Spleen (tissue), 7 donors: ENCODE data around the gene TWF2.

ENCODE experiments used
- POLR2A ChIP-seq, 3 donors: fragments of 450-650 bp; IDR thresholded peaks; one replicate each; pipeline ENCODE4 v1.5.1; 2017; ENCODE audit warnings: antibody characterized with exemption in 3 of 3, mild to moderate bottlenecking in 1 of 3
- TF ChIP-seq, protein P1 (sequence below), 11 experiments: fragments of 200-600 bp in 7 of 11; fragments of 450-650 bp in 4 of 11; sonication (generic) in 4 of 11; IDR thresholded peaks in 8 of 11; conservative IDR thresholded peaks in 3 of 11; 1 replicate in 7 of 11; 2 replicates in 4 of 11; pipeline versions ENCODE4 v1.4.0 to v1.8.0; 2016 to 2021; ENCODE audit warnings: antibody characterized with exemption in 11 of 11, inconsistent platforms in 4 of 11, mild to moderate bottlenecking in 1 of 11
- donor health status: DM: no; HTN: no; CAD: no; lungs with moderate emphysema.
- donor health status: DM: no; HTN: no; CAD: no.
- donor health status: DM: no; HTN: no; CAD: no.

DNA sequence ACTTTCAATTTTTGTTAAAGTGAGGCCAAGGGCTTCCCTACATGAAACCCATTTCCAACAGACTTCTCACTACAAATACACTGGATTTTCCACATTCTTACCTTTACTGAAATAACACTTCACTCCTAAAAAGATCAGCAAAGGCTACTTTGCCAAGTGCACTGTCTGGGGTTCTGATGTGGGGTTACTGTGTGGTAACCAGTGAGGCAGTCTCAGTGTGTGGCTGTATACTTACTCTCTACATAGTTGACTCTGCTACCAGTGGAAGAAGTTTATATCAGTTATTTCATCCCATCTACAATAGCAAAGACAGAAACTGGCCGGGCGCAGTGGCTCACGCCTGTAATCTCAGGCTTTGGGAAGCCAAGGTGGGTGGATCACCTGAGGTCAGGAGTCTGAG, 33.9 kb upstream of the TWF2 start:
- TF ChIP-seq POLR2A (IDR thresholded peaks at IDR 0.05) = no peak
- TF ChIP-seq, protein P1, sequence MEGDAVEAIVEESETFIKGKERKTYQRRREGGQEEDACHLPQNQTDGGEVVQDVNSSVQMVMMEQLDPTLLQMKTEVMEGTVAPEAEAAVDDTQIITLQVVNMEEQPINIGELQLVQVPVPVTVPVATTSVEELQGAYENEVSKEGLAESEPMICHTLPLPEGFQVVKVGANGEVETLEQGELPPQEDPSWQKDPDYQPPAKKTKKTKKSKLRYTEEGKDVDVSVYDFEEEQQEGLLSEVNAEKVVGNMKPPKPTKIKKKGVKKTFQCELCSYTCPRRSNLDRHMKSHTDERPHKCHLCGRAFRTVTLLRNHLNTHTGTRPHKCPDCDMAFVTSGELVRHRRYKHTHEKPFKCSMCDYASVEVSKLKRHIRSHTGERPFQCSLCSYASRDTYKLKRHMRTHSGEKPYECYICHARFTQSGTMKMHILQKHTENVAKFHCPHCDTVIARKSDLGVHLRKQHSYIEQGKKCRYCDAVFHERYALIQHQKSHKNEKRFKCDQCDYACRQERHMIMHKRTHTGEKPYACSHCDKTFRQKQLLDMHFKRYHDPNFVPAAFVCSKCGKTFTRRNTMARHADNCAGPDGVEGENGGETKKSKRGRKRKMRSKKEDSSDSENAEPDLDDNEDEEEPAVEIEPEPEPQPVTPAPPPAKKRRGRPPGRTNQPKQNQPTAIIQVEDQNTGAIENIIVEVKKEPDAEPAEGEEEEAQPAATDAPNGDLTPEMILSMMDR (IDR thresholded peaks at IDR 0.05 in 8 of 11, conservative IDR thresholded peaks at IDR 0.05 in 3 of 11) = no peak
